ENCODE results near the gene SLC6A18. TPM values are rescaled to one million over a fixed set of nuclear protein-coding genes. Genes with fewer than 3 reads are reported as not detected.

The SLC6A18 gene
- total RNA-seq, 1 donor from 2014 or later: not detected

GRCh38 chr5:1235379-1235778 lies 10.2 kb downstream of the SLC6A18 start:
- Mint-ChIP-seq H3K27me3 (ENCODE audit: low read depth, unreplicated experiment) (peaks cover 29% of the 10 kb centered on the region), H3K27ac (ENCODE audit: unreplicated experiment) (no peak overlapping the region)
- H3K4me2 ChIP-seq (ENCODE audit: low read length): no peak overlapping the region

GRCh38 chr5:1235838-1236237 lies 10.7 kb downstream of the SLC6A18 start:
- Histone ChIP-seq H3K27me3 (ENCODE audit: insufficient read depth, low read length) (no peaks in the 10 kb centered on the region), H3K4me2 (ENCODE audit: low read length) (no peak overlapping the region), H3K4me1 (ENCODE audit: insufficient read depth, low read length) (no peaks in the 10 kb centered on the region), H4K20me1 (ENCODE audit: insufficient read depth, low read length) (no peaks in the 10 kb centered on the region), H3K4me3 (ENCODE audit: insufficient read depth, low read depth, low read length) (no peak overlapping the region), H2AFZ (ENCODE audit: low read depth, low read length) (no peak overlapping the region), H3K9me3 (ENCODE audit: insufficient read depth, low read depth, low read length) (peaks cover 9% of the 10 kb centered on the region), H3K9ac (ENCODE audit: low read length) (no peak overlapping the region), H3K79me2 (ENCODE audit: insufficient read depth, low read length) (no peaks in the 10 kb centered on the region), H3K27ac (ENCODE audit: low read depth, low read length) (no peak overlapping the region), H3K36me3 (ENCODE audit: insufficient read depth, low read length) (no peaks in the 10 kb centered on the region)
- no peak overlapping the region for H3K4me3 Mint-ChIP-seq (ENCODE audit: unreplicated experiment)
- H3K36me3 Mint-ChIP-seq (ENCODE audit: low read depth, unreplicated experiment): peaks cover 4% of the 10 kb centered on the region
- peaks cover 18% of the 10 kb centered on the region for H3K9me3 Mint-ChIP-seq (ENCODE audit: unreplicated experiment)
- TF ChIP-seq CTCF (IDR thresholded peaks at IDR 0.05; ENCODE audit: insufficient read depth, low read depth, low read length) (no peak), EZH2 (IDR thresholded peaks at IDR 0.05; ENCODE audit: insufficient read depth, low read length) (no peak)
- H3K27ac Mint-ChIP-seq (ENCODE audit: unreplicated experiment): no peak overlapping the region
- H3K4me1 Mint-ChIP-seq (ENCODE audit: low read depth, unreplicated experiment): no peaks in the 10 kb centered on the region
- FAIRE-seq (no peak), DNase-seq (ENCODE audit: low read depth) (no peak)
- peaks cover 29% of the 10 kb centered on the region for H3K27me3 Mint-ChIP-seq (ENCODE audit: low read depth, unreplicated experiment)

More at GRCh38 chr5:1235379-1235778, 10.2 kb downstream of the SLC6A18 start:
- Histone ChIP-seq H3K9me3 (ENCODE audit: insufficient read depth, low read depth, low read length) (peaks cover 9% of the 10 kb centered on the region), H4K20me1 (ENCODE audit: insufficient read depth, low read length) (no peaks in the 10 kb centered on the region), H3K27me3 (ENCODE audit: insufficient read depth, low read length) (no peaks in the 10 kb centered on the region), H3K4me3 (ENCODE audit: insufficient read depth, low read depth, low read length) (no peak overlapping the region), H2AFZ (ENCODE audit: low read depth, low read length) (no peak overlapping the region), H3K36me3 (ENCODE audit: insufficient read depth, low read length) (no peaks in the 10 kb centered on the region), H3K79me2 (ENCODE audit: insufficient read depth, low read length) (no peaks in the 10 kb centered on the region), H3K9ac (ENCODE audit: low read length) (no peak overlapping the region), H3K4me1 (ENCODE audit: insufficient read depth, low read length) (no peaks in the 10 kb centered on the region), H3K27ac (ENCODE audit: low read depth, low read length) (no peak overlapping the region)
- DNase-seq (ENCODE audit: low read depth) (no peak), FAIRE-seq (no peak)
- TF ChIP-seq EZH2 (IDR thresholded peaks at IDR 0.05; ENCODE audit: insufficient read depth, low read length): no peak
- no peak for TF ChIP-seq CTCF (IDR thresholded peaks at IDR 0.05; ENCODE audit: insufficient read depth, low read depth, low read length)
- Mint-ChIP-seq H3K36me3 (ENCODE audit: low read depth, unreplicated experiment) (peaks cover 4% of the 10 kb centered on the region), H3K4me1 (ENCODE audit: low read depth, unreplicated experiment) (no peaks in the 10 kb centered on the region), H3K9me3 (ENCODE audit: unreplicated experiment) (peaks cover 16% of the 10 kb centered on the region), H3K4me3 (ENCODE audit: unreplicated experiment) (no peak overlapping the region)

DNA sequence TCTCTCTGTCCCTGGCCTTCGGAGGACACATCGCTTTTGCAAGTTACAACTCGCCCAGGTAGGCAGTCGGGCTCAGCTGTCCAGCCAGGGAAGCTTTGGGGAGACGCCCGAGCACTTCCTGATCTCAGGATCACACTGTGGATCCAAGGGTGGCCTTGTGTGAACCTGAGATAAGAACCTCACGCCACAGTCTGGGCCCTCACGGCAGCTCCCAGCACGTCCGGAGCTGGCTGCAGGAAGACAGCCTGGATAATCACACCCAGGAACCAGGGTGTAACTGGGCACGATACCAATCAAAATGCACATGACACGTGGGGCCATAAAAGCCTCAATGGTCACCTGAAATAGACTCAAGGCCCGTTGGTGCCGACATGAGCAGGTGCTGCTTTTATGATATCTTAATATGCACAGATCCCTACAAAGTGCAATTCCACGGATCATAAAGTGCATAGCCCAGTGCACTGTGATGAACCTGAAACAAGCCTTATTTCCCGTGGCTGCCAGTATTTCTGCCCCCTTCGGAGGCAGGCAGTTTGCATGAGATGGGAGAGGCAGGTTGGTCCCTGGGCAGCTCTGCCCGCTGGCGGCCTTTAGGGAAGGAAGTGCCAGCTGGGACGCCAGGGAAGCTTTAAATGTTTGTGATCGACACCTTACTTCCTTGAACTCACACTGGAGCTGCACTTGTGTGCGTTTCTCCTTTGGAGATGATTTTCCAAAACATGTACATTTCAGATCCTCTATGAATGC lies 14.5 kb downstream of the SLC6A18 start:
- FAIRE-seq: no peak
- Histone ChIP-seq H3K4me2 (ENCODE audit: low read length) (no peak overlapping the region), H3K4me1 (ENCODE audit: insufficient read depth, low read length) (no peaks in the 10 kb centered on the region), H3K27ac (ENCODE audit: low read depth, low read length) (no peak overlapping the region), H3K4me3 (ENCODE audit: insufficient read depth, low read depth, low read length) (no peak overlapping the region), H3K9me3 (ENCODE audit: insufficient read depth, low read depth, low read length) (peaks cover 9% of the 10 kb centered on the region), H3K9ac (ENCODE audit: low read length) (no peak overlapping the region), H3K27me3 (ENCODE audit: insufficient read depth, low read length) (no peaks in the 10 kb centered on the region), H3K36me3 (ENCODE audit: insufficient read depth, low read length) (no peaks in the 10 kb centered on the region), H3K79me2 (ENCODE audit: insufficient read depth, low read length) (no peaks in the 10 kb centered on the region), H4K20me1 (ENCODE audit: insufficient read depth, low read length) (no peaks in the 10 kb centered on the region), H2AFZ (ENCODE audit: low read depth, low read length) (no peak overlapping the region)
- H3K4me1 Mint-ChIP-seq (ENCODE audit: low read depth, unreplicated experiment): no peaks in the 10 kb centered on the region
- no peak overlapping the region for H3K27ac Mint-ChIP-seq (ENCODE audit: unreplicated experiment)
- no peak for DNase-seq (ENCODE audit: low read depth)
- no peak overlapping the region for H3K4me3 Mint-ChIP-seq (ENCODE audit: unreplicated experiment)
- H3K36me3 Mint-ChIP-seq (ENCODE audit: low read depth, unreplicated experiment): peaks cover 4% of the 10 kb centered on the region
- peaks cover 20% of the 10 kb centered on the region for H3K9me3 Mint-ChIP-seq (ENCODE audit: unreplicated experiment)
- no peak for TF ChIP-seq CTCF (IDR thresholded peaks at IDR 0.05; ENCODE audit: insufficient read depth, low read depth, low read length)
- TF ChIP-seq EZH2 (IDR thresholded peaks at IDR 0.05; ENCODE audit: insufficient read depth, low read length): no peak
- H3K27me3 Mint-ChIP-seq (ENCODE audit: low read depth, unreplicated experiment): peaks cover 41% of the 10 kb centered on the region
